Thoracic aorta (tissue), 2 donors: ENCODE data around the gene NUP153. TPM values are rescaled to one million over a fixed set of nuclear protein-coding genes. Genes with fewer than 3 reads are reported as not detected.

Source experiments
- ATAC-seq: fragments of 150-250 bp; one replicate; pipeline ENCODE4 v1.8.0; 2017; ENCODE audit warnings: low read depth; ENCODE audit not compliant: insufficient number of reproducible peaks, low FRiP score
- DNase-seq: peaks from one replicate; pipeline ENCODE4 v3.0.0-alpha.2; 2020; ENCODE audit warnings: low spot score
- H3K27ac ChIP-seq, 2 donors: fragments of 200-600 bp; sonication (generic); 1 replicate in 1 of 2; 2 replicates in 1 of 2; pipeline ENCODE4 v1.5.1; 2016; ENCODE audit warnings: mild to moderate bottlenecking in 2 of 2, moderate library complexity in 2 of 2
- H3K27me3 ChIP-seq: fragments of 200-600 bp; sonication (generic); replicated peaks from 2 replicates; pipeline ENCODE4 v1.6.0; 2016; ENCODE audit warnings: mild to moderate bottlenecking; ENCODE audit not compliant: insufficient read depth
- H3K36me3 ChIP-seq: fragments of 200-600 bp; sonication (generic); one replicate; pipeline ENCODE4 v1.5.1; 2016
- H3K4me1 ChIP-seq, 2 donors: fragments of 200-600 bp; sonication (generic); 1 replicate in 1 of 2; 2 replicates in 1 of 2; pipeline versions ENCODE4 v1.5.1 to v1.6.0; 2016; ENCODE audit warnings: low read depth in 2 of 2, mild to moderate bottlenecking in 1 of 2; ENCODE audit not compliant: control insufficient read depth in 1 of 2
- H3K4me3 ChIP-seq: fragments of 200-600 bp; sonication (generic); 2 replicates; pipeline ENCODE4 v1.5.1; 2016; ENCODE audit warnings: mild to moderate bottlenecking
- H3K9me3 ChIP-seq: fragments of 200-600 bp; sonication (generic); 2 replicates; pipeline ENCODE4 v1.5.1; 2016
- CTCF ChIP-seq: fragments of 200-600 bp; sonication (generic); IDR thresholded peaks from one replicate; pipeline ENCODE4 v1.5.1; 2019; ENCODE audit warnings: antibody characterized with exemption
- total RNA-seq, 2 donors: library from RNA; depleted of rRNA; stranded (reverse); fragments of >200 nt; gene quantifications; one replicate each; pipeline versions ENCODE4 v1.1.0 to v1.2.3, GENCODE V29; 2016

Gene NUP153
- total RNA-seq, 2 donors from 2014 or later, result 31.5 to 44.6 TPM

- Histone ChIP-seq H3K27ac (no peak overlapping the region), H3K9me3 (no peaks in the 10 kb centered on the region), H3K4me1 (peaks cover 12 to 46% of the 10 kb centered on the region in 2 donors), H3K36me3 (peaks cover 13% of the 10 kb centered on the region), H3K4me3 (no peak overlapping the region), H3K27me3 (no peaks in the 10 kb centered on the region)
- no peak for TF ChIP-seq CTCF
- no peak for DNase-seq
- no peak for ATAC-seq
These were observed 73.8 kb downstream of the NUP153 start for GRCh38 chr6:17632934-17633333.

GRCh38 chr6:17630511-17631073 lies 76.1 kb downstream of the NUP153 start:
- ATAC-seq, result no peak
- H3K9me3 ChIP-seq, result no peaks in the 10 kb centered on the region
- peaks cover 14% of the 10 kb centered on the region for H3K36me3 ChIP-seq
- TF ChIP-seq CTCF, result no peak
- no peak overlapping the region for H3K4me3 ChIP-seq
- H3K4me1 ChIP-seq, result peaks cover 7 to 35% of the 10 kb centered on the region in 2 donors
- H3K27ac ChIP-seq, result no peak overlapping the region
- no peak for DNase-seq
- H3K27me3 ChIP-seq, result no peaks in the 10 kb centered on the region

- TF ChIP-seq CTCF, result no peak
- DNase-seq, result no peak
- H3K27ac ChIP-seq, result no peak overlapping the region
- no peaks in the 10 kb centered on the region for H3K27me3 ChIP-seq
- no peaks in the 10 kb centered on the region for H3K9me3 ChIP-seq
- H3K4me3 ChIP-seq, result no peak overlapping the region
- peaks cover 7 to 35% of the 10 kb centered on the region in 2 donors for H3K4me1 ChIP-seq
- no peak for ATAC-seq
- peaks cover 13% of the 10 kb centered on the region for H3K36me3 ChIP-seq
These were observed 76.8 kb downstream of the NUP153 start for GRCh38 chr6:17629824-17630510.

DNA sequence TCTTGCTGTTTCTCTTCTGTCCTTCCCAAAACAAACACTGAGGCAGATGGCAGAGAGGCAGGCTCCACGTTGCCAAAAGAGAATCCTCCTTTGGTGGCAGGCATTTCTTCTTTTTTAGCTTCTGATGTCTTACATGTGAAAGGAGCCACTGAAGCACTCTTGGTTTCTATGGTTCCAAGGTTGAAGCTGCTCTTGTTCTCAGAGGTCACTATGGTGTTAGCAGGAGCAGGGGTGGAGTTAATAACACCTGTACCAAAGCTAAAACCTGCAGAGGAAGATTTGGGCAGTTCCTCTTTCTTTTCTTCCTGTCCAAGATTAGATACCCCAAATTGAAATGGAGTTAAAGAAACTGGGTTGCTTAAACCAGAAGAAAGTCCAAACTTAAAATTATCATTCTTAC lies 77.9 kb downstream of the NUP153 start:
- TF ChIP-seq CTCF, result no peak
- Histone ChIP-seq H3K4me1 (peaks cover 6 to 33% of the 10 kb centered on the region in 2 donors), H3K4me3 (no peak overlapping the region), H3K9me3 (no peaks in the 10 kb centered on the region), H3K27me3 (no peaks in the 10 kb centered on the region), H3K27ac (no peak overlapping the region), H3K36me3 (peaks cover 22% of the 10 kb centered on the region)
- no peak for ATAC-seq
- no peak for DNase-seq

GRCh38 chr6:17624396-17624795 lies 82.3 kb downstream of the NUP153 start:
- H3K36me3 ChIP-seq, result peaks cover 24% of the 10 kb centered on the region
- TF ChIP-seq CTCF, result no peak

More at GRCh38 chr6:17624396-17624795, 82.3 kb downstream of the NUP153 start:
- no peak overlapping the region for H3K27ac ChIP-seq
- ATAC-seq (no peak), DNase-seq (no peak)
- H3K27me3 ChIP-seq, result no peaks in the 10 kb centered on the region
- H3K4me3 ChIP-seq, result no peak overlapping the region
- H3K4me1 ChIP-seq, result peaks cover 0 to 11% of the 10 kb centered on the region in 2 donors
- H3K9me3 ChIP-seq, result no peaks in the 10 kb centered on the region
